ENCODE measurements around the gene GTF3C5.
A peak's percentile ranks its signal among the peaks of the same experiment; 100 is the strongest.

Gene GTF3C5

DNA sequence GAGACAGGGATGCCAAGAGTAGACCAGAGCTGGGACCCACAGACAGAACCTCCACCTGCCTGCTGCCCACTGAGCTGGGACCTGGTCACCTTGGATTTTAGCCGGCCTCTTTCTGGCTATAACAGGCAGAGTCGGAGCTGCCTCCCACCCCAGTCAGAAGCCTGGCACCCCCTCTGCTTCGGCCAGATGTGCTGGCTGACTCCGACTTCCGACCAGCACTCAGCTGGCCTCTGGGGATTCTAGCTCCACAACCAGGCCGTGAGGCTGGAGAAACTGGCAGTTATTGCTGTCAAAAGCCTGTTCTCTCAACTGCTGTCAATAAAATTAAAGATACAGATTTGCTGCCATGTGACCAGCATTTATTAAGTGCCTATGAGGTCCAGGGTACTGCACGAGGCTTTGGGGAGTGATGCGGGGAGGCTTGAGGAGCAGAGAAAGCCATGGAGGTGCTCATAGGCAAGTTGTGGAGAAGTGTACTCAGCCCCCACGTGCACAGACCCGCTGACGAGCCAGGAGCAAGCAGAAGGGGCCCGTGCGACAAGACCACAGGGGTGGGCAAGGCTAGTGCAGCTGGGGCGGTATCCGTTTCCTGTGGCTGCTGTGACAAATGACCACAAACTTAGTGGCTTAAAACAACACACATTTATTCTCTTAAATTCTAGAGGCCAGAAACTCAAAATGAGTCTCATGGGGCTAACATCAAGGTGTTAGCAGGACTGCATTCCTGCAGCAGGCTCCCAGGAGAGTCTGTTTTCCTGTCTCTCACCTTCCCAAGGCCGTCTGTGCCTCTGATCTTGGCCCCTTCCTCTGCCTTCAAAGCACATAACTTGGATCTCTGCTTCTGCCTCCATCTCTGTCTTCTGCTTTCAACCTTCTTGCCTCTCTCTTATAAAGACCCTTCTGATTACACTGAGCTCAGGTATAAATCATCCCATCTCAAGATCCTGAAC lies 39.2 kb upstream of the GTF3C5 start:
- TF ChIP-seq, protein P1, sequence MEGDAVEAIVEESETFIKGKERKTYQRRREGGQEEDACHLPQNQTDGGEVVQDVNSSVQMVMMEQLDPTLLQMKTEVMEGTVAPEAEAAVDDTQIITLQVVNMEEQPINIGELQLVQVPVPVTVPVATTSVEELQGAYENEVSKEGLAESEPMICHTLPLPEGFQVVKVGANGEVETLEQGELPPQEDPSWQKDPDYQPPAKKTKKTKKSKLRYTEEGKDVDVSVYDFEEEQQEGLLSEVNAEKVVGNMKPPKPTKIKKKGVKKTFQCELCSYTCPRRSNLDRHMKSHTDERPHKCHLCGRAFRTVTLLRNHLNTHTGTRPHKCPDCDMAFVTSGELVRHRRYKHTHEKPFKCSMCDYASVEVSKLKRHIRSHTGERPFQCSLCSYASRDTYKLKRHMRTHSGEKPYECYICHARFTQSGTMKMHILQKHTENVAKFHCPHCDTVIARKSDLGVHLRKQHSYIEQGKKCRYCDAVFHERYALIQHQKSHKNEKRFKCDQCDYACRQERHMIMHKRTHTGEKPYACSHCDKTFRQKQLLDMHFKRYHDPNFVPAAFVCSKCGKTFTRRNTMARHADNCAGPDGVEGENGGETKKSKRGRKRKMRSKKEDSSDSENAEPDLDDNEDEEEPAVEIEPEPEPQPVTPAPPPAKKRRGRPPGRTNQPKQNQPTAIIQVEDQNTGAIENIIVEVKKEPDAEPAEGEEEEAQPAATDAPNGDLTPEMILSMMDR (IDR thresholded peaks at IDR 0.05; ENCODE audit: insufficient read depth, low read depth, low read length, missing control alignments): no peak
- DNase-seq (ENCODE audit: low read depth): peak; percentile 27
- no peak overlapping the region for H3K4me3 ChIP-seq (ENCODE audit: low read depth, low read length)

DNA sequence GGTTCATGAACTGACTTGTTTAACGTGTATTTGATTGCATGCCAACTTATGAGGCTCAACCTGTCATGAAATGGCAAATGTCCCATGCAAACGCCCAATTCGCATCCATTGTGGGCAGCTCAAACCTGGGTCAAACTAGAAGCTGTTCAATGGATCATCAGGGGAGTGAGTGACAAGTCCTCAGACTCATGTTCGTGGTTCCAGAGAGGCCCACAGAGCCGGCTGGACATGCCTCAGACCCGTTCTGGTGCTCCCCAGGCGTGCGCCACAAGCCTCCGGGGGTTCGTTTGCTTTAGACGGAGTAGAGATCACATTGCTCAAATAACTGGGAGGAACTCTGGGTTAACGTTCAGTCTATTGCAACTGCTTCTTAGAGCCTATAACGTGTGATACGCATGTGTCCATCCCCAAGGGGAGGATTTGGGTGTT lies 37.3 kb upstream of the GTF3C5 start:
- TF ChIP-seq, protein P1 (IDR thresholded peaks at IDR 0.05; ENCODE audit: insufficient read depth, low read depth, low read length, missing control alignments): no peak
- H3K4me3 ChIP-seq (ENCODE audit: low read depth, low read length): no peak overlapping the region
- no peak for DNase-seq (ENCODE audit: low read depth)

- TF ChIP-seq, protein P1 (IDR thresholded peaks at IDR 0.05; ENCODE audit: insufficient read depth, low read depth, low read length, missing control alignments): no peak
- no peak overlapping the region for H3K4me3 ChIP-seq (ENCODE audit: low read depth, low read length)
- DNase-seq (ENCODE audit: low read depth): peak; percentile 31
Measured at GRCh38 chr9:132994410-132995120, 36.2 kb upstream of the GTF3C5 start.

GRCh38 chr9:132995121-132995420 lies 35.7 kb upstream of the GTF3C5 start:
- no peak overlapping the region for H3K4me3 ChIP-seq (ENCODE audit: low read depth, low read length)
- TF ChIP-seq, protein P1 (IDR thresholded peaks at IDR 0.05; ENCODE audit: insufficient read depth, low read depth, low read length, missing control alignments): no peak

DNA sequence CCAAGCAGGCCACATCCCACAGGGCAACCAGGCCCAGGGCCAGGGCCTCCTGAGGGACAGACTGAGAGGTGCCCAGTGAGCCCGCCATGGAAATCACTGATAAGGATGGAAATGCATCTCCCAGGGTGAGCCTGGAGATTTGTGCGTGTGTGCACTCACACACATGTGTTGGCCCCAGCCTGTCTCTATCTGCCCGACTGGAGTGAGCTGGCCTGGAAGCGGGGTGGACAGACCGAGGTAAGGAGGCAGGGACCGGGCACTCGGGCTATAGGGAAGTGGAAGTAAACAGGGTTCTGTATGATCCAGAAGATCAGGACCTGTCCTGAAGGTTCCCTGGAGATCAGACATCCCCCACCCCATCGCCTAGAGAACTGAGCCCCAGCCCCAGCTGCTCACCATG lies 34.9 kb upstream of the GTF3C5 start:
- TF ChIP-seq, protein P1 (IDR thresholded peaks at IDR 0.05; ENCODE audit: insufficient read depth, low read depth, low read length, missing control alignments): no peak
- DNase-seq (ENCODE audit: low read depth): no peak
- no peak overlapping the region for H3K4me3 ChIP-seq (ENCODE audit: low read depth, low read length)

More at GRCh38 chr9:132995121-132995420, 35.7 kb upstream of the GTF3C5 start:
- no peak for DNase-seq (ENCODE audit: low read depth)

DNA sequence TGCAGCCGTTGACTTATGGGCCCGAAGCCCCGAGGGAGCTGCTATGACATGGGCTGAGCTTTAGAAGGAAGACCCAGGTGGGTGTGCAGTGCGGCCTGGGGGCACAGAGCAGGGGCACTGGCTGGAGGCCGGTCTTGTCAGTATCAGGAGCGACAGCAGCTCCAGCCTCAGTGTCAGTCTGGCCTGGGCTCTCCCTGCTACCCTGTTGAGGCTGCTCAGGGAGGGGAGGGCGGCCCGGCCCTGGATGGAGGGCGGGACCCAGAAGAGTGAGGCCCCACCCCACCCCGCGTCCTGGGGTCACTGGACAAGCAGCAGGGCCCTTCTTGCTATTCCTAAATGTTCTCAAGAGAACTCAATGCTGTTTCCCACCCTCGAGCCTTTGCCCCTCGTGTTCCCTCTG lies 34.3 kb upstream of the GTF3C5 start:
- no peak for DNase-seq (ENCODE audit: low read depth)
- H3K4me3 ChIP-seq (ENCODE audit: low read depth, low read length): no peak overlapping the region
- TF ChIP-seq, protein P1 (IDR thresholded peaks at IDR 0.05; ENCODE audit: insufficient read depth, low read depth, low read length, missing control alignments): no peak
